GM18873 (cell line): ENCODE data around the gene JAG1.

ENCODE experiments used
- ATAC-seq: cut with Tn5 transposase; IDR thresholded peaks from one replicate; pipeline ENCODE4 v1.9.1; 2021; ENCODE audit warnings: mild to moderate bottlenecking, moderate library complexity, moderate number of reproducible peaks; ENCODE audit not compliant: unreplicated experiment, low FRiP score

The JAG1 gene

DNA sequence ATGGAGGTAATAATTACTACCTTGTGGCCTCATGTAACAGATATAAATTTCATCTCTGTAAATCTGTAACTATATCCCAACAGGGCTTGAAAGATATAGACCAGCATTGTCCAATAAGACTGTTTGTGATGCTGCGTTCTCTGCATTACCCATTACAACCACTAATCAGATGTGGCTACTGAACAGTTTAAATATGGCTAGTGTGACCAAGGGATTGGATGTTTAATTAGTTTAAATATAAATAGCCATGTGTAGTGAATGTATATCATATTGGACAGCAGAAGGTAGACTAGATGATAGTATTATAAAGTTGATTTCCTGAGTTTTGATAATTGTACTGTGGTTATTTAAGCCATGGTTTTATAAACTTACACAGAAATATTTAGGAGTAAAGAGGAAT, 27.8 kb upstream of the JAG1 start:
- ATAC-seq = no peak

DNA sequence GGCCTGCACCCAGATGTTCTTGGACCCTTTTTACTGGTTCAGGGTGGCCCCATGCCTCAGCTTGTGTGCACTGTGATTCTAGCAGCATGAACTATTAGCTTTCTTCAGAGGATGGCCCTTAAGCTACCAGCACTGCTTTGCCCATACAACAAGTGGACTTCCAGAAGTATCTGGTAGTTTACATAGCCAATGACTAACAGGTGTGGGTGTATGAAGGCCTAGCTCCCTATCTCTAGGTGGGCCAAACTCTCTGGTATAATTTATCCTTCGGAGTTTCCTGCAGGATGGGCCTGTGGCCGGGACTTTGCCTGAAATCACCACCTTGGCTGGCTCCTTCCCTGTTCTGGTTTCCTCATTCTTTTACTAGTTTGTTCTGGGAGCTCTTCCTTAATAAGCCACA, 26.1 kb upstream of the JAG1 start:
- ATAC-seq = no peak

DNA sequence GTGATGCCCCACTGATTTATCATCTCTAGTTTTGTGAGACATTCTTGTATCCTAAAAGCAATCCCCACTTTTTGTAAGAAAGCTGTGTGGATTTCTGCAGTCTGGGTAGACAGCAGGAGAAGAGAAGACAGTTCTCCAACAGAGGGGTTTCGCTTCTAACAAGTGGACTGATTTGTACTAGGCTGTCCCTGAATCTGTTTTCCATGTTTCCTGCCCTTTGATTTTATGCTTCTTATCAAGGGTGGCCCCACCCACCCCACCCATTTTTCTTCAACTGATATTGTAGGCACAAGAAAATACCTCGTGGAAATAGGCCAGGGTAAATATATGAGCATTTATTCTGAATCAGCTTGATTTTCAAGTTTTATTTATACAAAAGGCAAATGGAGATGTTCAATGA, 25.7 kb upstream of the JAG1 start:
- no peak for ATAC-seq

DNA sequence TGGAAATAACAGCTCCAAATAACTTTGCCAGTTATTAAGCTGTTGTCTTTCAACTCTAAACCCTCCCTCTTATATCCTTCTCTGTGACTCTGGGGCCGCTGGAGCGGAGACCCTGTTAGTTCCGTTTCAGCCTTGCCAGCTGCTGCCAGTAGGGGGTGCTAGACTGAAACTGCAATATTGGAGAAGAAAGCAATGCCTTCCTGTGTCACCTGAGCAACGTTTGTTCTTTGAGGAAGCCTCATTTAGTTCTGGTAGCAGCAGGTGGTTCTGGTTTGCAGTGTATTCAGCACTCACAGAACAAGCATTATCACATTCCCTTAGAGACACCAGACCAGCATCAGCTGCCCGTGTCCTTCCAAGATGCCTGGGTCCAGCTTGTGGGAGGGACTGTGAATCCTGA, 22.9 kb upstream of the JAG1 start:
- ATAC-seq = no peak

DNA sequence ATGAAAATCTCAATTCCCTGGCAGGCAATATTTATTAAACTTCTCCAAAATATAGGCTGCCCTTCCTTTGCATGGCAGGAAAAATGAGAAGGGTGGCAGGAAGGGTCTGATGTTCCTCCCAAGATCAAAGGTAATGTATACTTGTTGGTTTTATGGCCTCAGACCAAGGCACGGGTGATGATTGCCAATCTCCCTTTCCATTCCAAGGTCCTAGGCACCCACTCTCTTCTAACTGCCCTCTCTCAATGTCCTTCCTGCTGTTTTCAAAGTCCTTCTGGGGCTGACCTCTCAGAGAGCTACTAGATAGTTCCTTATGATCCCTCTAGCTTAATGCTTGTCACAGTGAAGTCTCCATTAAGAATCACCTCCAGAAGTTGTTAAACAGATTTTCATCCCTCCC, 15.6 kb upstream of the JAG1 start:
- ATAC-seq = no peak

DNA sequence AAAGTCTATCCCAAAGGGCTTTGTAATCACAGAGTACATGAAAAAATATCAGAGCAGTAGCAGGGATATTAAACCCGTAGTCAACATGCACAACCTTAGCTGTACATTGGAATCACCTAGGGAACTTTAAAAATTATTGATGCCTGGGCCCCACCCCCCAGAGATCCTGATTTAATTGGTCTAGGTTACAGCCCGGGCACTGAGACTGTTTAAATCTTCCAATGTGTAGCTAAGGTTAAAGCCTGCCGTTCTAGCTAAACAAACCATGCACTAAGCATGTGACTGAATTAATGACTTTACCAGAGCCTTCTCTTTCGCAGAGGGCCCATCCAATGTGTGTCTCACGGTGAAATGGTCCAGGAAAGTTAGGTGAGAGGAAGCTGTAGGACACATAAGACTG, 14.1 kb upstream of the JAG1 start:
- ATAC-seq = no peak

DNA sequence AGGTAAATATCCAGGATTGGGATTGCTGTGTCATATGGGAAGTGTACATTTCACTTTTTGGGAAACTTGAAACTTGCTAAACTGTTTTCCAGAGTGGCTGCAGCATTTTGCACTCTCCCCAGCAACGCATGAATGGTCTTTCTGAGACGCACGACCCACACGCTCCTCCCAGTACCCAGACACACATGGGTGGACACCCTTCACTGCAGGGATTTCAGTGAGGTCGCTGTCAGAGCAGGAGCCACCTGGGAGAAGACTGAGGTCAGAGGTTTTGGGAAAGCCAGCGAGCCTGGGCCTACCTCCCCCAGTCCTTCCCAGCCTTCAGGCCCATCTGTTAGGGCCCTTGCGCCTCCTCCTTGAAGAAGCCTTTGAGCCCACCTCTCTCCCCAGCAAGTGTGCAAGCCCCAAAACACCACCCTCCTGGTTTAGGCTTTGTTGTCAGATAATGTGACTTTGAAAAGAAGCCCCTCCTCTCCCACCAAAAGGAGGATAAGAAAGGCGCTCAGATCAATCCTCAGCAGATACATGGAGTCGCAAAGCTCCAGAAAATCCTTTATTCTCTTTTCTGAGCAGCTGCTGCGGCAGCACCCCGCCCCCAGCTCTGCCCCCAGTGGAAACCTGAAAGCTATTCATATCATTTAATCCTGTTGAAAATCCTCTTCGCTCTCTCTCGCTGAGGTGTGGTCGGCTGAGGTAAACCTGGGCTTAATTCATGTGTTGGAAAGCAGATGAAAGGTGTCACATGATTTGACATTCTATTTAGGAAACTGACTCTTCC, 12.7 kb upstream of the JAG1 start:
- no peak for ATAC-seq

DNA sequence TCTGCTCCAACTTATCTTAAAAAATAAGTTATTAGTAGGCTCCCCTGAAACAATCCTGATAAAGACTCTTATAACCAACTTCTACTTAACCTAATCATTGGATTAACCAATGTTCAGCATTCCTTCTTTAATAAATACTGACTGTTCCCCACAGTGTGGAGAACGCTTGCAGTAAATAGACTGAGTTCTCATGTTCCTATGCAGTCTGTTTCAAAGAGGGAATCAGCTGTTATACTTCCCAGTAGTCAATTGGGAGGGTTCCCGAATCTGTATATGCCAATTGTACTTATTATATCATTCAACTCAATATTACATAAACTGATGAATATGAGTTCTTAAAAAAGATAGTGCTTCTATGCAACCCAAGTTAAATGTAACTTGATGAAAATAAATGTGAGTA, 9.7 kb upstream of the JAG1 start:
- ATAC-seq = no peak

DNA sequence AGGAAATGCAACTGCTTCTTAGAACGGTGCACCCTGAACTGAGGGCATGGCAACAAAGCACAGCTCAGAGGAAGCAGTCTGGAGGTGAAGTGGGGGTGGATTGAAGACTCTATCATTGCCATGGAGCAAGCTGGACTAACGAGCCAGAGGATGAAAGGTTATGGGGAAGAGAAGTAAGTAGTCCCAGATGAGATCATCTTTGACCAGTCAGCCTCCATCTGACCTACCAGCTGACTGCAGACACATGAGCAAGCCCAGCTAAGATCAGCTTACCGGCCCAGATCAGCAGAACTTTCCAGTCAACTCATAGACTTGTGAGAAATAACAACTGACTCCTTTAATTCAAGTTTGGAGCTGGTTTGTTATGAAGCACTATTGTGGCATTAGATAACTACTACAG, 9.1 kb upstream of the JAG1 start:
- ATAC-seq = no peak

DNA sequence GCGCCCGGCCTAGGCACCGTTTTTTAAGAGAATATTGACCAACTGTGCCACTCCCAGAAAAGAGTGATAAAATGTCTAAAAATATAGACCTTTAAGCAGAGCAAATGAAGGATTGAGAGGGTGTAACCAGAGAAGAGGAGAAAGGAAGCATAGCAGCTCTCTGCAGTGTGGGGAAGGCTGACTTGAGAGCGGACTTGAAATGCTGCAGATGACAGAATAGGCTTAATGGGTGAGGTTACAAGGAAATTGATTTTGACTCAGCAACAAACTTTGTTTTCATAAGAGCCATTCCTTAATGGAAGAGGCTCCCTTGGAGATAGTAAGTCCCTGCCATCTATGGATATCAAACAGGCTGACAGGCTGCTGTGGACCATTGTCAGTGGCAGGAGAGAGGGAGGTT, 7.7 kb upstream of the JAG1 start:
- ATAC-seq = no peak

DNA sequence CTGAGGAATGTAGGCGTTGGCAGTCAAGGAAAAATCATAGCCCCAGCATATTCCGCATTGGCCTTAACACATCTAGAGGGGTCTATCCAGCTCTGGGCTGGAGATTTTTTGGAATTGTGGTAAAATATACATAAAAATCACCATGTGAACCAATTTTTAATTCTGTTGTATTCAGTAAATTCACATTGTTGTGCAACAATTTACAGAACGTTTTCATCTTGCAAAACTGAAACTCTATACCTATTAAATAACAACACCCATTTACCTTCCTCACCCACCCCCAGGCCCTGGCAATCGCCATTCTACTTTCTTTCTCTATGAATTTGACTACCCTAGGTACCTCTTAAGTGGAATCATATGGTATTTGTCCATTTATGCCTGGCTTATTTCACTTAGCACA, 6.8 kb upstream of the JAG1 start:
- no peak for ATAC-seq

DNA sequence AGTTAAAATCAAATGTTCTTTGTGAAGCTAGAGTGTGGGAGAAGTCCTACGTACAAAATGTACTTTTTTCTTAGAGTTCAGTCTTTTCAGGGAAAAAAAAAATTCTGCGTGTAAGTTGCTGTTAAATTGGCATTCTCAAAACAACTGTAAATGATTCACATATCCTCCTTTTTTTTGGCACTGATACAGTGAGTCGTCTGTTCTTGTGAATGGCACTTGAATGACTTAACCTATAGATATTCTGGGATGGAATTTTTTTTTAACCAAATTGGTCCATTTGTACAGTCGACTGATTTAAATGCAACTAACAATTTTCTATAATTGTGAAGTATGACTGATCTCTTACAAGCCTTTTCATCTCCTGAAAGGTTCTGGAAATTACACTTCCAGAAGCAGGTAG, 5.5 kb upstream of the JAG1 start:
- no peak for ATAC-seq

DNA sequence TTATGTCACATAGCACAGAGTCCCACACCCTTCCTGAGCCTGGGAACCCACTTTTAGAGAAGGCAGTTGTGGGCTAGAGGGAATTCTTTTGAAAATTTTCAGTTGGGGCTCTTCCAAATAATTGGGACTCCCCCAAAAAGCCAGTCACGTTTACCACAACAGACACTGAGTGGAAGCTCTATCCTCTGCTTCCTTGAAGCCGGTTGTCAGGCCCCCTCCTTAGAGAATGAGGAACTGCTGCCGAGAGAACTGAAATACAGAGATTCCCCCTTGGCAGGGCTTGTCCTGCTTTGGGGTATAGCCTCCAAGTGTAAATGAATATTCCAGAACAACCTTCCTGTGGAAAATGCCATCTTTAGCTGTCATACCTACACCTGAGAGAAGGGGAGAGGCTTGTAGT, 2.7 kb upstream of the JAG1 start:
- ATAC-seq = no peak

DNA sequence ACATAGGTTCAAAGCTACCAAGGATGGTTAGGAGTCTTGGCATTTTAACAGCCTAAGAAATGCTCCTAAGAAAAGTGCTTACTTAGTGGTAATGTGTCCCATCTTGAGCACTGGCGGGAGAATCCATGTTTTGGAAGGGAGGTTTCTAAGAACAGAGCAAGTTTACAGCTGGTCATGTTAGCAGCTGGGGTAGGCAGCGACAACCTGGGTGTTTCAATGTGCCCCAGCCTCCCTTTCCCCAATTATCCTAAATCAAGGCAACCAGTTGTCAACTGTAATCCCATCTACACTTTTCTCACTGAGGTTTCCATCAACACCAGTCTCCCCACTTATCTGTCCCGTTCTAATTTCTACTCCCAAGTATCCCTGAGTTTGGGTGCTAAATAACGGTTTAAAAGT, 1.6 kb upstream of the JAG1 start:
- ATAC-seq = no peak

DNA sequence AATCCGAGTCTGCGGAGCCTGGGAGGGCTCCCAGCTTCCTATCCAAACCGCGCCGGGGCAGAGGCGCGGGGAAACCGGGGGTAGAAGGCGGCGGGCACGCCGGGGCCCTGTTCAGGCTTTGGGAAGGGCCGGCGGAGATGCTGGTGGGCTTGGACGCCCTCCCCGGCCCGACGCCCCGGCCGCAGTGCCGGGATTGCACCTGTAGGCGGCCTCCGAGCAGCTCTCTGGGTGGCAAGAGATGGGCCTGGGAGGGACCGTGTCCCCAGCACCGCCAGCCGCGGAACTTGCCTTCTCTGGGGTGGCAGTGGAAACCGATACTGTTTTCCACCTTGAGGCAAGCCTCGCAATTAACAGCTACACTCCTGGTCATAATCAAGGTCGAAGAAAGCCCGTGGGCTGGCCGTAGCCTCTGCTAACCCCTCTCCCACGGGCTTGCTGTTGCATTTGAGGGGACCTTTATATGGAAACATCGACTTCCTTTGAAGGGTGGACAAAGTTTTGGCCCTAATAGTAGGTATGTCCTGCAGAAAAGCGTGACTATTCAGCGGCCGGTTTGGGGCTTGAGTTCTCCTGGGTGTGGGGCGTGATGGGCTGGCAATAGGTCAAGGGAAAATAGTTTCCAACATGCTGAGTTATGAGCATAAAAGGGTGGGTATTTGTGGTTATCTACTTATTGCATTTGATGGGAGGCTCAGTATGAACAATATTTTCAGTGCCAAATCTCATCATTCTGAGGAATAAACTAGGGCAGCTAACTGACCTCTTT, 1.1 kb upstream of the JAG1 start:
- ATAC-seq = peak; percentile 26

DNA sequence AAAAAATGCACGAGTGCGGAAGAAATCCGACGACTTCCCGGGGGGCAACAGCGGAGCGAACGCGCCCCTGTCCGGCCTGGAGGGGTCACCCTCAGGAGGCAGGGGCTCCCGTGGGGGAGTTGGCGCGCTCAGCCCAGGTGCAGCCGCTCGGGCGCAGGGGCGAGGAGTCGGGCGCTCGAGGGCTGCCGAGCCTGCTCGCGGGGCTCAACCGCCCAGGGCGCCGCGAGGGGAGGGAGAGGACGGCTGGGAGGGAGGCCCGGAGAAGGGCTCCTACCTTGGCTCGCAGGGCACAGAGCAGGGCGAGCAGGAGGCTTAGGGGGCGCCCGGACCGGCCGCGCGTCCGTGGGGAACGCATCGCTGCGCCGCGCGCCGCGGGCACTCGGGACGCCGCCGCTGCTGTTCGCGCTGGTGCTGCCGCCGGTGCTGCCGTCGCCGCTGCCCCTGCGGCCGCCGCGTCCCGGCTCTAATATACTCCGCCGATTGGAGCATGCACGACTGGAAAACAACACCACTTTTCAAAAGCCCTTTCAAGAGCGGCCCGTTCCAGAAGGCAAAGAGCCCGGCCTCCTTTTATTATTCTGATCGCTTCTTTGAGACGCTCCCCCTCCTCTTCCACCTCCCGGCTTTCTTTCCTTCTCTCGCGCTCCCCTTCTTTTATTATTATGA, 490 bp downstream of the JAG1 start:
- no peak for ATAC-seq

DNA sequence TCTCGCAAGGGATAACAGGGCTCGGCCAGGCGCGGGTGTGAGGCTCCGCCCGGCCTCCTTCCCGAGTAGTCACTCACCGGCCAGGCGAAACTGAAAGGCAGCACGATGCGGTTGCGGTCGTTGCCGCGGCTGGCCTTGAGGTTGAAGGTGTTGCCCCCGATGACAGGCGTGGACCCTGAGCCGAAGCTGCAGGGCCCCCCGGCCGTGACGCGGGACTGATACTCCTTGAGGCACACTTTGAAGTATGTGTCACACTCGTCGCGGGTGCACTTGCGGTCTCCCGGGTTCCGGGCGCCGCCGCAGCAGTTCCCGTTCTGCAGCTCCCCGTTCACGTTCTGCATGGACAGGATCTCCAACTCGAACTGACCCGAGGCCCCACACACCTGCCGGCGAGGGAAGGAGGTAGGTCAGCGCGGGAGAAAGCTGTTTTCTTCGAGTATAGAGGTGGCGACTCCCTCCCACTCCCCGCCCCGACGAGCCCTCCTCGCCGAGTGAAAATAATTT, 1.1 kb downstream of the JAG1 start:
- ATAC-seq = no peak

DNA sequence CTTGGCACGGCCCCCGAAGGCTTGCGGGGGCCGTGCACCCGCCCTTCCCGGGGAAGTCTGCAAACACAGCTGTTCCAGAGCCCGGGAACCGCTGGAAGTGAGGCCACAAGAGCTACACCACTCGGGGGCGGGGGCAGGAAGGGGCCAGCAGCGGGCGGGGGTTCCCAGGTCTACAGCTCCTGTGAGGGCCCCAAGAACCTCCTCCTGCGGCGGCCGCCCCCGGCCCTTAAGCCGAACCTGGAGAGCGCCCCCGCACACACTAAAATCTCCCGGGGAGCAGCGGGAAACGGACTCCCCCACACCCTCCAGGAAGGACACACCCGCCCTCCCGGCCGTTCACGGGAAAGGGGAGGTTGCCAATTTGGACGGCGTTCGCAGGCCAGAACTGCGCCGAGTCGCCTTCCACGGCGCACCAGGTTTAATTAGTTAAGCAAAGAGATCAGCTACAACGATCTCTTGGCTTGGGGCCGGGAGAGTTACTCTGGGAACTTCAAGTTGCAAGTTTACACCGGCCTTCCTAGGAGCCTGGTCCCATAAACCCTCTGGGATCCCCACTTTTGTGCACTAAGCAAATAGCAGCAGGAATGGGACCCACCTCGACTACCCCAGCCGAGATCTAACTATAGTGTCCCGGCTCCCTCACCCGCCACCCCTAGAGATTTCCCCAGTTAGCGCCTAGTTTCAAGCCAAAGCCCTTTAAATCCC, 1.7 kb downstream of the JAG1 start:
- ATAC-seq = no peak

DNA sequence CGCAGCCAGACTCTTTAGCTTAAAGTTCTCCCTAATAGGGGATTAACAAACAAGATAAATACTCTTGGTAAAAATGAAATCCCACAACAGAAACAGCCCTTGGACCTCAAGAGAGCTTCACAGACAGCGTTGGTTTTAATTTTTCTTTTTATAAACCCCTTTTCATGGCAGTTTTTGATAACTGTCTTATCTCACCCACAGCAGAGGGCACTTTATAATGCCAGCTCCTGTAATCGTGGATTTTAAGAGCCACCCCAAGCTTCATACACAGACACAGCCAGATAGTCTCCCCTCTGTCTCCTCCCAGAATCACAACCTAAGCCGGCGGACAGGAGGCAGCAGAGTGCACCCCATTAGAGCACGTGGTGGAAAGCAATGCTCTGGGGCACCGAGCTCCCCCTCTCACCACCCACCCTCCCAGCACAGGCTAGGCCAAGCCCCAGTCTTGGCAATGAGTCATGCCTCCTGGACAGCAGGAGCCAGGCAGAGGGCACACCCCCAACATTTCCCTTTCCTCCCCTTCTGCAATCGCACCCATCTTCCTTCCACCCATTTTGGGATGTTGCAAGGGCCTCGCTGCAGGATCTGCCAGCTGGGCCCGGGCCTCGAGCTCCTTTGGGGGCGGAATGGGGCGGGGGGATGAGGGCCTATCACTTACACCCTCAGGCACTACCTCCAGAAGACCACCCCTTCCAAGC, 2.4 kb downstream of the JAG1 start:
- ATAC-seq = peak; percentile 28

DNA sequence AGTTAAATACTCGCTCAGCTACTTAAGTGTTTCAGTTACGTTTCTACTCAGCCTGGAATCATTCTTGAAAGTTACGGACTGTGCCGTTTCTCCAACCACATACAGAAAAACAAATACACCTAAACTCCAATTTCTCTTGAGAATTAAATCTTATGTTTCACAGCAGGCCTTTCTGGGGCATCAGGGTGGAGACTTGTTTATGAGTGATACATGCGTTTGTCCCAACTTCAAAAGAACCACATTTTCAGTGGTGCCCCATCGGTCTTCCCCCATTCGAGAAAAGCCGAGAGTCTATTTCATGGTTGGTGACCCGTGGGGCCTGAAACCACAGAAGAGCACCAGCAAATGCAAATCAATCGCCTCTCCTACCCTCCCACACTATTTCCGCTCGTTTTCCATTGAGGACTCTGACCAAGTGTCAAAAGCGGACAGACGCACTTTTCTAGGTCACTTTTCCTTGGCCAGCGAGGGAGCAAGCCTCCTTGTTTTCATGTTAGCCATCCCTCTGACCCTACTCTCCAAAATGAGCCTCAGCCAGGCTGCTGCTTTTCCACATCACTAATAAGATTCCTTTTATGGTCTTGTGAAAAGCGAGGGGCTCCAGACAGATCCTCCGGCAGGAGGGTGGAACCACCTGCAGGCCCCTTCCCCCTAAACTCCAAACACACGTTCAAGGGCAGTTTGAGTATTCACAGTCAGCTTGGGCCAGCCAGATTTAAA, 3.1 kb downstream of the JAG1 start:
- ATAC-seq = peak; percentile 40
